GM21717 (cell line): ENCODE results near the gene ANXA1.
"Not testable (repeated sequence)": the region's sequence is repeated elsewhere in the genome, so short reads cannot be mapped to it uniquely, and the experiment has no call there.

Experiments
- ATAC-seq: cut with Tn5 transposase; IDR thresholded peaks from one replicate; pipeline ENCODE4 v1.9.1; 2021; ENCODE audit warnings: mild to moderate bottlenecking, moderate library complexity; ENCODE audit not compliant: unreplicated experiment

Gene ANXA1

DNA sequence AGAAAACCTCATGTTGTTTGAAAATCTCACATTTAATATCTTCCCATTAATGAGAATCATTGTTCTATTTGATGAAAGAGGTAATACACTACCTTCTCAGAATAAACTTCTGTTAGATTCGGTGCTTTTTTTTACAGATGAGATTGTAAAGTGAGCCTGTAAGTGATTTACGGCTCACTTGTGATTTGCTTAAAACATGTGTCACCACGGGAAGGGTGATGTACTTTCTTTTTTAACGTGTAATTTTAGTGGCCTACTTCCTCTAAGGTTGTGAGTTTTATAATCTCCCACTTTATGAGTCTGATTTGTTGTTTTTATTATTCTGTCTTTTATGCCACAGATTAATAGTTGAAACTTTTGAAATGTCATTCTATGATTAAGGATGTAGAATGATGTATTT, 15.9 kb downstream of the ANXA1 start:
- no peak for ATAC-seq

DNA sequence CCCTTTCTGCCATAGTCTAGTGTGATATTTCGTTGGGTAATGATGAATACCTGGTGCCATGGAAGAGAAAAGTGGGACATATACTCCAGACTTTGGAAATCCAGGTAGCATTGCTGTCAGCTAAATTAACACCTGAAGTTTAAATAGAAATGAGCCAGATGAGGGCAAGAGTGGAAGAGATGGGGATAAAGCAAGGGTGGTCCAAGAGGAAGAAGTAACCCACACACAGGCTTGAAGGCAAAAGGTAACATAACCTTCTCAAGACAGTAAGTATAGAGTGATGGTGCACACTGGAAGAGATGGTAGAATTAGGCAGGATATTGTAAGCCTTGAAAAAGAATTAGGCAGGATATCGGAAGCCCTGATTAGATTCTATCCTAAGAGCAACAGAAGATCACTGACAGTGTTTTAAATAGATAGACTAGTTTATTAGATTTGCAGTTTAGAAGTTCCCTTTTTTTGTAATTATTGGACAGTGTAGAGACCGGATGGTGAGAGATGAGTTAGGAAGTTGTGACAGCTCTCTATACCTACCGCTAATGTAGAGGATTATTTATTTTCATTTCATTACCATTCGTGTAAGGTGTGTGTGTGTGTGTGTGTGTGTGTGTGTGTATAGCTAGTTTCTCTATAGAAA, 16.8 kb downstream of the ANXA1 start:
- ATAC-seq: no peak

DNA sequence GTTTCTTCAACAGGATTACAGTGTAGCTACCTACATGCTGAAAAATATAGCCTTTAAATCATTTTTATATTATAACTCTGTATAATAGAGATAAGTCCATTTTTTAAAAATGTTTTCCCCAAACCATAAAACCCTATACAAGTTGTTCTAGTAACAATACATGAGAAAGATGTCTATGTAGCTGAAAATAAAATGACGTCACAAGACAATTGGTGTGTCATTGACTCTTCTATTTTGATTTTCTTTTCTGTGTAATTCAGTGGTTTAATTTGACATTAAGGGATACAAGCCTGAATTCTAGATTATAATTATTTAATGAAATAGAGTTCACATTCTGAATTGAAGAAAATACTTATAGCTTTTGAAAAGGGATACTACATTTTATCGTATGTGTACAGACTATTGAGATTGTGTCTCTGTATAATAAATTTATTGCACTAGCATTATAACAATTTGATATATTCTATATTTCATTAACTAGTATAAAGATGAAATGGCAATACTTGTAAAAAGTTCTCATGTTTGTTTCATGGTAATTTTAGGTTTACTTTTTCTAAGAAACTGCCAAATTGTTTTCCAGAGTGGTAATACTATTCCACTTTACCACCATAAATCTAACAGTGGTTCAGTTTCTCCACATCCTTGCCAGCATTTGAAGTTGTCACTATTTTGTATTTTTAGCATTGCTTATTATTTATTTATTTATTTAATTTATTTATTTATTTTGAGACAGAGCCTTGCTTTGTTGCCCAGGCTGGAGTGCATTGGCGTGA, 18.7 kb downstream of the ANXA1 start:
- ATAC-seq: no peak

DNA sequence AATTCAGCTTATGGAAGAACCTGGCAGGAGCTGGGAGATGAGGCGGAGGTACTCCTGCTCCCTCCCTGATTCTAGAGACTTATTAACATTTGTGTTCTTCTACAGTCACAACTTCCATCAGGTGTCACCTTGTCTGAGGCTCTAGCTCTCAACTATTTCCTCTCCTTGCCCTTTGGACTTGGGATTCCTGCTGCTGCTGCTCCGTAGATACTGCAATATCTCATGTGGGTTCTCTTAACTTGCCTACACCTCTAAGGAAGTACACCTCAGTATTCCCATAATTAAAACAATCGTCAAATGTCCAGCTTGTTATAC, 21.2 kb downstream of the ANXA1 start:
- ATAC-seq: no peak

DNA sequence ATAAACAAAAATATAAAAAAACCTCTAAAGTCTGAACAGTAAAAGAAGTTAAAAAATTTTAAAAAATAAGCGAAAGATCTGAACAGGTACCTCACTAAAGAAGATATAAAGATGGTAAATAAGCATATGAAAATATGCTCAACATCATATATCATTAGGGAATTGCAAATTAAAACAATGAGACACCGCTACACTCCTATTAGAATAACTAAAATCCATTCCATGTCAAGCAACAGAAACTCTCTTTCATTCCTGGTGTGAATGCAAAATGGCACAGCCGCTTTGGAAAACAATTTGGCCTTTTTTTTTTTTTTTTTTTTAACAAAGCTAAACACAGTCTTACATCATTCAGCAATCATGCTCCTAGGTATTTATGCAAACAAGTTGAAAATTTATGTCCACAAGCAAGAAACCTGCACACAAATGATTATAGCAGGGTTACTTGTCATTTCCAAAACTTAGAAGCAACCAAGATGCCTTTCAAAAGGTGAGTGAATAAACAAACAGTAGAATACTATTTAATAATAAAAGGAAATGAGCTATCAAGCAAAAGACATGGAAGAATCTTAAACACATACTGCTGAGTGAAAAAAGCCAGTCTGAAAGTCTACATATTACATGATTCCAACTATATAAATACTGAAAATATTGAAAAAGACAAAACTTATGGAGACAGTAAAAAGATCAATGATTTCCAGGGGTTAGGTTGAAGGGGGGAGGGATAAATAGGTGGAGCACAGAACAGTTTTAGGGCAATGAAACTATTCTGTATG, 22.1 kb downstream of the ANXA1 start:
- no peak for ATAC-seq

DNA sequence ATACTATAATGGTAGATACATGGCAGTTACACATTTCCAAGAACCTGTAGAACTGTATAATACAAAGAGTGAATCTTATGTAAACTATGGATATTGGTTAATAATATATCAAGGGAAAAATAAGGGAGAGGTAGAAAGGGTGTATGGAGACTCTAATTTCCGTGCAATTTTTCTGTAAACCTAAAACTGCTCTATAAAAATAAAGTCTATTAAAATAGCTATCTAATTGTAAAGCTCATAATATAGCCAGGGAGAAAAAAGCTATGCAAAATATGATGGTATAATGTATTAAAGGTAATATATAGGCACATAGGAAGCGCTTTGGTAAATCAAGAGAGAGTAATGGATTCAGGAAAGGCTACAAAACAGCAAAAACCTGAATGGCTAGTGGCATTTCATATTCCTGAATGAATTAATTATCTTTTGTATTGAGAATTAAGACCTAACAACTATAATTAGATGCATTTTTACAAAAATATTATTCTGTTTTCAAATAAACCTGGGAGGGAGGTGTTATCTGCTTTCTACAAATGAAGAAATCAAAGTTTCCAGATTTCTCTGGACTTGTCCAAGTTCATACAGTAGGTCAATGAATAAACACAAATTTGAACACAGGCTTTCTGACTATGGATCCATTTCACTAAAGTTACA, 22.8 kb downstream of the ANXA1 start:
- no peak for ATAC-seq

DNA sequence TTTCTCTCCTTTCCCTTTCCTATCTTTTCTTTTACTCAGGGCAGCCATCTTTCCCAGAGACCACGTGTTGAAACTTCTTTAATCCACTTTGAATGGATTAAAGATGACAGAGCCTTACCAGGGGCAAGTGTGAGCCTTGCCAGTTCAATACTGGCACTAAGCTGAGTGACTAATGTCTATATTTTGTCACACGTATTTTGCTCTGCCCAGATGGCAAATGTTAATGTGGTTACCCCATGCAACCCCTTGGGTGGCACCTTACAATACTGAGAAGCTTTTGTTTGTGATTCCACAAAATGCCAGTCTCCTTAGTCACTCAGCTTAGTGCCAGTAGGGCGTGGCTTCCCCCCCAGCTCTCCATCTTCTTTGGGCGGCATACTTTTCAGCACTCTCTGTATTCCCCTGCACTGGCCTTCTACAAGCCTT, 24.8 kb downstream of the ANXA1 start:
- no peak for ATAC-seq

DNA sequence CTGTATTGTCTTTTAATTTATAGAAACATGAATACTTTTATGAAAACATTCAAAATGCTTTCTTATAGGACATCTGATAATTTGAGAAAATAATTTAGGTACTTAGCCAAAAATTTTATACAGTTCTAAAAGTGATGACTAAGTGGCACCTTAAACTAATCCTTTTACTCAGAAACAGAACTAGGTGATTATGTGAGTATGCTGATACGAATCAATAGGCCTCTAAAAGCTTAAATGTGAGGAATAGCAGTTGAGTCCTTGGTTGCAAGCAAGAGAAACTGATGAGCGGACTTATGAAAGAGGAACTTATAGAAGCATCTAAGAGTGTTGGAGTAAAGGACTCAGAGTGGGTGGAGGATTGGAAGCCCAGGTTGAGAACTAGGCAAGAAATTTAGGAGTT, 26.4 kb downstream of the ANXA1 start:
- ATAC-seq: no peak

DNA sequence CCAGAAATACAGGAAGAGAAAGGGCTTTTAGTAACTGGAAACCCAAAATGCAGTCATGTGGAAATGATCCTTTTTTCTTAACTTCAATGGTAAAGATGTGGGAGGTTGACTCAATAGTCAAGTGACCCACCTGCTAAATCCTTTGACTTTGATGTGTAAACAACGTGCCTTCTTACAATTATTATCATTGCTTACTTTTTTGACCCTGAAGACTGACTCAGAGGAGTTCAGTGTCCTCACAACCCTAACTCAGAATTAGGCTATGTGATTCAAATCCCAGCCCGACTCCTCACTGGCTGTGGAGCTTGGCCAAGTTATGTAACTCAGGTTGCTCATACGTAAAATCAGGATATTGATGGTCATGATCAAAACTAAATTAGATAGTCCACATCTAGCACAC, 27.9 kb downstream of the ANXA1 start:
- ATAC-seq: no peak

DNA sequence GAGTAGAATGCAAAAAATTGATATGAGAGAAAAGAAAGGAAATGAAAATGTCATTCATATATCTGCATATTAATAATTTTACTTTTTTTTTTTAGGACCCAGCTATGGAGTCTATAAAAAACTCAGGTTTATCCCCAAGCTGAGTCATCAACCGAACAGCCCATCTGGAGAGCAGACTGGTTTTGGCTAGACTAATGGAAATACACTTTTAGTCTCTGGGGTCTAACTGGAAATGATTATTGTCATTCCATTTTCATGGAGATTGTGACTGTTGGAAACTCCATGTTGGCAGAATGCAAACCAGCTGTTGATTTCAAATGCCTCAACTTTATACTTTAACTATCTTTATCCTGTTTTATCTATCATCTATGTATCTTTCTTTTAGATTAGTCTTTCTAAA, 28.7 kb downstream of the ANXA1 start:
- ATAC-seq: no peak

DNA sequence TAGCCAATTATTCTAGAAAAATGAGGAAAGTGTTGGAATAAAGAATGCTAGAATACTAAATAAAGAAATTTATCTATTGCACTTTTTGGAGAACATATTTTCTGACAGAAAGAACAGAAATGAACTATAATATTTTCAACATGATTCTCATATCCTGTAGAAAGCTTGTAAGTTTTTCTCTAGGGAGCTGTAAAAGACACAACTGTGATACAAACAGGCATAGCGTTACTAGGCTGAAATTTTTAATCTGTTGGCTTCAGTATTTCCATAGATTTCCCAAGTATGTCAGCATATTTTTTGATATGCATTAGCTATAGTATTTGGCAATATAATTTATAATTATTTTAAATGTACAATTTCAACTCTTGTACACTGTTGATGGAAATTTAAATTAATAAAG, 31.3 kb downstream of the ANXA1 start:
- no peak for ATAC-seq

DNA sequence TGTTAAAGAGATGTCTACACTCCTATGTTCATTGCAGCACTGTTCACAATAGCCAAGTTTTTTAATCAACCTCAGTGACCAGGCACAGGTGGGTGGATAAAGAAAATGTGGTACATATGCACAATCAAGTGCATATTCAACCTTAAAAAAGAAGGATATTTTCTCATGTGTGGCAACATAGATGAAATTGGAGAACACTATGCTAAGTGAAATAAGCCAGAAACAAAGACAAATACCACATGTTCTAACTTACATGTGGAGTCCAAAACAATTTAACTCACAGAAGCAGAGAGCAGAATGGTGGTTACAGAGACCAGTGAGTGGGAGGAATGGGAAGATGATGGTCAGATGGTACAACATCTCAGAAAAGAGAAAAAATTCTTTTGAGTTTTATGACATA, 31.8 kb downstream of the ANXA1 start:
- no peak for ATAC-seq

DNA sequence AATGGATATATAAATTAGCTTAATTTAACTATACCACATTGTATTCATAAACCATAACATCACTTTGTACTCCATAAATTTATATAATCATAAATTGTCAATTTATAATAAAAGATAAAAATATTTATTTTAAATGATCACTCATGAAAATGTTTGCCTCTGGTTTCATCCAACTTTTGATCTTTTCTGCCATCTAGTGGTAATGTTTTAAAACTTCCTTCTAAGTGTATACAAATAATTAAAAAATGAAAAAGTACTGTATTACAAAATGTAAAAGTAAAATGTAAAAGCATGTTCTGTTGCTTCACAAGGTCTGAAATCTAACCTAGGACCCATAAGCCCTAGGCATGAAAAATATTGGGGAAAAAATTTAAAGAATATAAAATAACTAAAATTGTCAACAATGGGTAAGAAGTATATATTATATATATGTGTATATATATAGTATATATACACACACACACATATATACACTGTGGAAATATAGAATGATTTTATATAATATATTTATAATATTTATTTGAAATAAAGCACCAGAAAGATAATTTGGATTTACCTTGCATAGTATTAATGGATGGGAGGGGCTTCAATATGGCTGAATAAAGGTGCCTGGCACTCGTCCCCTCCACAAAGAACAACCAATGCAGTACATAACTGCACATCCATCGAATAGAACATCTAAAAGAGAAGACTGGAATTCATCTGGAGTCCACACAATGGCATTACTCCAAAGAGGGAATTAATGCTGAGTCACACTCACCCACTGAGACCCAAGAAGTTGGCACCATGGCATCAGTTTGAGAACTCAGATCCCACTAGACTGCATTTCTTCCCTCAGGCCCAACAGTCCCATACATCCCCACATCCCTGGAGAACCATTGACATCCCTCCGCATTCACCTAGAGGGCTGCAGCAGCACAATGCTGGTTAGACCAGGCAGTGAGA, 32.5 kb downstream of the ANXA1 start:
- no peak for ATAC-seq

DNA sequence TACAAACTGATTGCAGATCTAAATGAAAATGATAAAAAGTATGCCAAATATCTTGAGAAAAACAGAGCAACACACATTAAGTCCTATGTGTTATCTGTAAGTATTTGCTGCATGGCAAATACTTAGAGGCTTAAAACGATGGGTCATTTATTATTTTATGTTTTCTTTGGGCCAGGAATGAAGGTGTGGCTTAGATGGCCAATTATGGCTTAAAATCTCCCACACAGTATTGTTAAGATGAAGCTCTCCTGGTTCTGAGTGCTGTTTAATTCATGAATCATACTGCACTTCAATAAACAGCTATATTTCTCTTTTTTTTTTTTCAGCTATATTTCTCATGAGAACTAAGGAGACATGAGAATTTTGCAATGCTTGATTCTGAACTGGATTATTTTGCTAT, 39.4 kb downstream of the ANXA1 start:
- ATAC-seq: not testable (repeated sequence)

DNA sequence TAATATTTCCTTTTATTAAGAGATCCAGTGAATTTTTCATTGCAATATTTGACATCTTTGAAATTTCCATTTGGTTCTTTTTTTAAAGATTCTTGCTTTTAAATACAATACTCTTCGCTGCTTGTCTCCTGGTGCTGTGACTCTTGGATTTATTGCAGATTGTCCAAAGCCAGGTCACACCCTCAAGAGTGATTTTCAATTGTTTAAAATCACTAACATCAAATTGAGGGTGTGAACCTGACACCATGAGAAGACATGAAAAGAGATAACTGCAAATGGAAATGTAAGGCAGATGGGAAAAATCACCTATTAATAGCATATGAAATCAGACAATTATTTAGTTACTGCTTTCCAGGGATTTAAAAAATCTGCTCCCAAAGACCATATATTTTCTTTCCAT, 42.6 kb downstream of the ANXA1 start:
- ATAC-seq: no peak

DNA sequence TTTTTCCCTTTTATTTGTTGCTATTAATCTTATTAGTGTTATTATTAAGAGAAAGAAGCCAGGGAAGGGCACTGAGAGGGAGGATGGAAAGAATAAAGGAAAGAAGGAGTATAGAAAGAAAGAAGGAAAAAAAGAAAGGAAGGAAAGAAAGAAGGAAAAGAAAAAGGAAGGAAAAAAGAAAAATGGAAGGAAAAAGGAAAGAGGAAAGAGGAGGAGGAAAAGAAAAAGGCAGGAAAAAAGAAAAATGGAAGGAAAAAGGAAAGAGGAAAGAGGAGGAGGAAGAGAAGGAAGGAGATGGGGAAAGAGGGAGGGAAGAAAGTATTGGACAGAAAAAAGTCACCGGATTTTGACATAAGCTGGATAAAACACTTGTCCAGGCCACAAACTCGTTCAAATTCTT, 47.8 kb downstream of the ANXA1 start:
- ATAC-seq: no peak

DNA sequence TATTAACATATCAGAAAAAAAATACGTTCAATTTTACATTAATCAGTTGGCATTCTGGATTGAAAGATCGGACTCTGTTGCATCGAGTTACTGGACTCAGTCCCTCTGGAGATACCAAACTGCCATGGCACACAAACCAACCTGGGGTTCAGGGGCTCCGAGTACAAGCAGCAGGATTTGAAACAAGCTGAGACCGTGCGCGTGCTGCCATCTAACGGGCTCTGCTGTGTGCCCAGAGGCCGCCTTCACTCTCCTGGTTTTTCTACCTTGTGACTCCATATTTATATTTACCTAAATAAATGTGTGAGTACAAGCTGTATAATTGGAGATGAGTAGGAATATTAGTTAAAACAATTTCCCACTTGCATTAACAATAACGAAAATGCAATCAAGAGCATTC, 48.2 kb downstream of the ANXA1 start:
- ATAC-seq: no peak

DNA sequence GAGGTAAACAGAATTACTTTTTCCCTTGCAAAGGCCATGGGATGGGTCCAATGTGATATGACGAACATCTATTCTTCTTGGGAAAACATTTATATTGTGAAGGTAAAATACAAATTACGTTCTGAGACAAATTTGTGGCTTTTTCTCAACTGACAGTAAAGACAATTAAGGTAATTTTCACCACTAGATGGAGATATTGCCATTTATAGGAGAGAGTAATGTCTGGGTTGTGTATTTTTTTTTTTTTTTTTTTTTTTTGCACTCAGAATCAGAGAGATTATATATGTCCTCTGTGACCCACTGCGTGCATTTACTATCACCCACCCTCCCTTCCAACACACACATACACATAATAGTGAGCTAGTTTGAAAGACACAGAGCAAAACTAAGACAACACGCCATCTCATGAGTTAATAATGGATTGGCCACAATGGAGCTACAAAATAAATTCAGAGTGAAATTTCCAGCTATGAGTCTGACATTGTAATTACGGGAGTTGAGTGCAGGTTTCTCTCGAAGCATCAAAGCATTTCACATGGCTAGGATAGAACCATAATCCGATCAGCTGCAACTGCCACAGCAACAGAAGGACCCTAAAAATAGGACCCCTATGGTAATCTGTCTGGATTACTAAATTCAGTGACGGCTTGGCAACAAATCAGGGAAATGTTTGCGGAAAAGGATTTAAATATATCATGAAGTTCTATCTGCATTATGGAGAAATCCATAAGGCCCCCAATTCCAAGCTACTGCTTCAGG, 49.2 kb downstream of the ANXA1 start:
- ATAC-seq: peak; percentile 63

DNA sequence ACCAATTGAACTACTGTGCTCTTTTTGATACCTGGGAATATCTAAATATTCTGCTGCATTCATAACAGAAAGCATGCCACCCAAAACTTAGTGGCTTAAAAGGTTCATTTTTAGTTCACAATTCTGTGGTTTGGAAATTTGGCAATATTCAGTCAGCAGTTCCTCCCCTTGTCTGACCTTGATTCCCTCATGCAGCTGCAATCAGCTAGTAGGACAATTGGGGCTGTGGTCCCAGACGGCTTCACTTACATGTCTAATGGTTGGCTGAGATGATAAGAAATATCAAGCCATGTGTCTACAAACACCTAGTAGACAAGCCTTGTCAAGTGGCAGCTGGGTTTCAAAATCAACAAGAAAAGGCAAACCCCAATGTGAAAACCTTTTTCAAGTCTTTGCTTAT, 51.3 kb downstream of the ANXA1 start:
- ATAC-seq: no peak

DNA sequence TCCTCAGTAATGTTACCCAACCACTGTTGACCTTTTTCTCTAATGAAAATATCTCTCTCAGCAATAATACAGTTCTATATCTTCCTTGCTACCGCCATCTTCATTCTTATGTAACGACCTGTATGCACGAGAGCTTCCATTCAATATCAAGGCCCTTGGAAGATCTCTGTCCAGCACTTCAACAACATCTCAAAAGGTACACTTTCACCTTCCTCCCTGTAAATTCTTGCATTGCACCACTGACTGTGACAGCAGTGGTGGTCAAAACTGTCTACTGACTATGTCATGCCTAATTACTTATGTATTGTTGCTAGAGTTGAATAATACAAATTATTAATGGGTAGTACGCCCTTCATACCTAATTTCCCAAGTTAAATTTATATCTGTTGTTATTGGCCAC, 53.3 kb downstream of the ANXA1 start:
- no peak for ATAC-seq
